H1 (cell line): ENCODE measurements around the gene PDHX. TPM values are rescaled to one million over a fixed set of nuclear protein-coding genes. Genes with fewer than 3 reads are reported as not detected.

Source experiments
- CTCF ChIA-PET: fragments of 300-600 bp; sonication (Branson Sonifier 250); formaldehyde crosslinking; loops from one replicate; lab custom pipeline; 2021; ENCODE audit not compliant: partially characterized antibody; lab: Charles Lee
- POLR2A ChIA-PET: fragments of 300-600 bp; sonication (Branson Sonifier 250); formaldehyde crosslinking; loops from one replicate; lab custom pipeline; 2021; ENCODE audit warnings: inconsistent platforms; ENCODE audit not compliant: partially characterized antibody; lab: Charles Lee
- DNase-seq, 2 experiments: peaks; one replicate each; pipeline versions ENCODE4 v3.0.0 to v3.0.0-alpha.2; 2010 to 2022; ENCODE audit warnings: low spot score in 2 of 2, low read depth in 1 of 2, mixed read lengths in 1 of 2
- FAIRE-seq: peaks from 2 replicates; lab custom pipeline; 2011; peaks lifted over from hg19 to GRCh38; lab: Jason Lieb, UNC
- H2AFZ ChIP-seq: 2 replicates; pipeline ENCODE4 v1.8.1; 2012; ENCODE audit warnings: low read length, inconsistent platforms
- H2AK5ac ChIP-seq: 2 replicates; pipeline ENCODE4 v1.6.1; 2013; ENCODE audit warnings: low read depth, low read length
- H2BK120ac ChIP-seq: replicated peaks from 2 replicates; pipeline ENCODE3; 2013; ENCODE audit warnings: low read depth, low read length, inconsistent platforms
- H2BK12ac ChIP-seq: 2 replicates; pipeline ENCODE4 v1.6.1; 2013; ENCODE audit warnings: low read depth, low read length
- H2BK15ac ChIP-seq: 2 replicates; pipeline ENCODE4 v1.6.1; 2013; ENCODE audit warnings: low read length
- H2BK20ac ChIP-seq: 2 replicates; pipeline ENCODE4 v1.6.1; 2013; ENCODE audit warnings: low read length
- H2BK5ac ChIP-seq: 2 replicates; pipeline ENCODE4 v1.6.1; 2013; ENCODE audit warnings: low read depth, low read length
- H3K14ac ChIP-seq: 2 replicates; pipeline ENCODE4 v1.6.1; 2013; ENCODE audit warnings: inconsistent platforms; ENCODE audit not compliant: insufficient read length
- H3K18ac ChIP-seq: 2 replicates; pipeline ENCODE4 v1.6.1; 2013; ENCODE audit warnings: low read length; ENCODE audit errors: extremely low read depth
- H3K23ac ChIP-seq: 2 replicates; pipeline ENCODE4 v1.6.1; 2013; ENCODE audit warnings: inconsistent platforms; ENCODE audit not compliant: insufficient read length
- H3K23me2 ChIP-seq: 2 replicates; pipeline ENCODE4 v1.6.1; 2013; ENCODE audit warnings: low read depth, low read length
- H3K27ac ChIP-seq: 2 replicates; pipeline ENCODE4 v1.6.1; 2011; ENCODE audit warnings: low read depth, low read length, inconsistent platforms
- H3K27me3 ChIP-seq, 4 experiments: replicated peaks in 1 of 4; 1 replicate in 1 of 4; 2 replicates in 3 of 4; pipeline versions ENCODE4 v1.6.1 to v1.8.1; 2011 to 2013; ENCODE audit warnings: low read length in 3 of 4, mild to moderate bottlenecking in 3 of 4, inconsistent platforms in 2 of 4, mixed read lengths in 2 of 4, moderate library complexity in 1 of 4; ENCODE audit not compliant: control insufficient read depth in 3 of 4, insufficient read depth in 3 of 4; ENCODE audit errors: extremely low read depth in 1 of 4
- H3K36me3 ChIP-seq, 4 experiments: 2 replicates each; pipeline versions ENCODE4 v1.6.1 to v1.8.1; 2011 to 2013; ENCODE audit warnings: mild to moderate bottlenecking in 4 of 4, low read length in 3 of 4, moderate library complexity in 2 of 4, control low read depth in 1 of 4, inconsistent platforms in 1 of 4; ENCODE audit not compliant: insufficient read depth in 4 of 4, control insufficient read depth in 2 of 4
- H3K4ac ChIP-seq: replicated peaks from 2 replicates; pipeline ENCODE3; 2013; ENCODE audit warnings: low read length, low read depth, mixed read lengths, inconsistent platforms; ENCODE audit not compliant: insufficient read length
- H3K4me1 ChIP-seq, 4 experiments: replicated peaks in 1 of 4; 1 replicate in 1 of 4; 2 replicates in 3 of 4; pipeline versions ENCODE4 v1.6.1 to v1.8.1; 2011 to 2013; ENCODE audit warnings: low read length in 3 of 4, inconsistent platforms in 2 of 4, mixed read lengths in 1 of 4; ENCODE audit not compliant: insufficient read depth in 4 of 4, control insufficient read depth in 3 of 4
- H3K4me2 ChIP-seq, 2 experiments: 2 replicates each; pipeline versions ENCODE4 v1.6.1 to v1.8.1; 2011 to 2013; ENCODE audit warnings: low read depth in 2 of 2, low read length in 2 of 2, control low read depth in 1 of 2, inconsistent platforms in 1 of 2, mild to moderate bottlenecking in 1 of 2; ENCODE audit not compliant: insufficient read depth in 1 of 2
- H3K4me3 ChIP-seq, 4 experiments: fragments of 200-600, 300-600 bp in 1 of 4; sonication (generic), shearing (Covaris generic), sonication (Bioruptor Twin) in 1 of 4; 2 replicates each; pipeline versions ENCODE4 v1.5.1 to v1.8.1; 2011 to 2016; ENCODE audit warnings: low read length in 4 of 4, low read depth in 3 of 4, control low read depth in 2 of 4, inconsistent platforms in 2 of 4, mild to moderate bottlenecking in 2 of 4, mixed read lengths in 1 of 4, moderate library complexity in 1 of 4; ENCODE audit not compliant: insufficient read depth in 2 of 4; ENCODE audit errors: extremely low read depth in 1 of 4
- H3K56ac ChIP-seq: replicated peaks from 2 replicates; pipeline ENCODE3; 2013; ENCODE audit warnings: low read depth, mild to moderate bottlenecking, mixed read lengths, low read length, inconsistent platforms; ENCODE audit not compliant: insufficient read length
- H3K79me1 ChIP-seq: 2 replicates; pipeline ENCODE4 v1.6.1; 2013; ENCODE audit warnings: low read depth, low read length, control low read depth
- H3K79me2 ChIP-seq, 2 experiments: 2 replicates each; pipeline versions ENCODE4 v1.6.1 to v1.8.1; 2012 to 2013; ENCODE audit warnings: low read length in 2 of 2, mild to moderate bottlenecking in 2 of 2, inconsistent platforms in 1 of 2; ENCODE audit not compliant: insufficient read depth in 2 of 2, control insufficient read depth in 1 of 2
- H3K9ac ChIP-seq, 4 experiments: replicated peaks in 1 of 4; 1 replicate in 1 of 4; 2 replicates in 3 of 4; pipeline versions ENCODE4 v1.6.1 to v1.8.1; 2011 to 2013; ENCODE audit warnings: low read depth in 3 of 4, low read length in 3 of 4, control low read depth in 2 of 4, mild to moderate bottlenecking in 2 of 4, moderate library complexity in 2 of 4, inconsistent platforms in 1 of 4; ENCODE audit errors: extremely low read depth in 1 of 4
- H3K9me3 ChIP-seq, 2 experiments: 2 replicates each; pipeline versions ENCODE4 v1.6.1 to v1.8.1; 2012 to 2013; ENCODE audit warnings: mild to moderate bottlenecking in 2 of 2, moderate library complexity in 2 of 2, control low read depth in 1 of 2, inconsistent platforms in 1 of 2, low read depth in 1 of 2, low read length in 1 of 2, mixed read lengths in 1 of 2; ENCODE audit not compliant: insufficient read depth in 2 of 2
- H4K20me1 ChIP-seq, 2 experiments: replicated peaks in 1 of 2; 2 replicates each; pipeline versions ENCODE3 to v1.8.1; 2011 to 2013; ENCODE audit warnings: inconsistent platforms in 2 of 2, low read length in 2 of 2, mild to moderate bottlenecking in 1 of 2; ENCODE audit not compliant: insufficient read depth in 2 of 2, control insufficient read depth in 1 of 2
- H4K5ac ChIP-seq: 2 replicates; pipeline ENCODE4 v1.6.1; 2013; ENCODE audit warnings: low read length, low read depth, mixed read lengths, inconsistent platforms; ENCODE audit not compliant: insufficient read length
- H4K8ac ChIP-seq: 2 replicates; pipeline ENCODE4 v1.8.0; 2013; ENCODE audit warnings: mild to moderate bottlenecking, moderate library complexity, low read length, inconsistent platforms; ENCODE audit not compliant: insufficient read depth; ENCODE audit errors: extremely low read depth
- H4K91ac ChIP-seq: replicated peaks from 2 replicates; pipeline ENCODE3; 2013; ENCODE audit warnings: low read length, mixed read lengths, inconsistent platforms; ENCODE audit not compliant: insufficient read length
- ASH2L ChIP-seq: fragments of 200-600, 300-600 bp; sonication (generic); IDR thresholded peaks from one replicate; pipeline ENCODE4 v1.7.1; 2017; ENCODE audit warnings: low read length
- BACH1 ChIP-seq: IDR thresholded peaks from 2 replicates; pipeline ENCODE4 v1.6.1; 2012; ENCODE audit warnings: low read length, improper control_type of control experiment
- EP300 ChIP-seq, 2 experiments: IDR thresholded peaks; 1 replicate in 1 of 2; 2 replicates in 1 of 2; pipeline ENCODE4 v1.6.1; 2011 to 2012; ENCODE audit warnings: low read depth in 2 of 2, low read length in 2 of 2, mild to moderate bottlenecking in 2 of 2, borderline replicate concordance in 1 of 2, inconsistent platforms in 1 of 2, moderate library complexity in 1 of 2
- EZH2 ChIP-seq: fragments of 200-600 bp; sonication (generic); IDR thresholded peaks from 2 replicates; pipeline ENCODE4 v1.7.1; 2012; ENCODE audit warnings: low read depth, mild to moderate bottlenecking, moderate library complexity, low read length, inconsistent platforms; ENCODE audit not compliant: severe bottlenecking
- HDAC6 ChIP-seq: IDR thresholded peaks from one replicate; pipeline ENCODE4 v1.7.1; 2012; ENCODE audit warnings: low read depth, mild to moderate bottlenecking, inconsistent platforms, low read length, moderate library complexity
- KDM1A ChIP-seq: fragments of 200-600, 300-600 bp; sonication (generic); IDR thresholded peaks from 2 replicates; pipeline ENCODE4 v1.7.1; 2016; ENCODE audit warnings: mild to moderate bottlenecking, low read length, borderline replicate concordance
- KDM5A ChIP-seq: fragments of 200-600 bp; IDR thresholded peaks from 2 replicates; pipeline ENCODE4 v1.7.1; 2012; ENCODE audit warnings: mild to moderate bottlenecking, low read length, inconsistent platforms, mixed read lengths
- MAFK ChIP-seq: IDR thresholded peaks from 2 replicates; pipeline ENCODE4 v1.6.1; 2012; ENCODE audit warnings: low read depth, mild to moderate bottlenecking, improper control_type of control experiment, low read length
- MAX ChIP-seq: IDR thresholded peaks from 2 replicates; pipeline ENCODE4 v1.6.1; 2012; ENCODE audit warnings: inconsistent platforms
- POU5F1 ChIP-seq: IDR thresholded peaks from 2 replicates; pipeline ENCODE4 v1.6.1; 2011; ENCODE audit warnings: low read depth, mild to moderate bottlenecking, low read length, moderate library complexity
- RAD21 ChIP-seq, 2 experiments: IDR thresholded peaks in 1 of 2; conservative IDR thresholded peaks in 1 of 2; 2 replicates each; pipeline ENCODE4 v1.6.1; 2011; ENCODE audit warnings: low read depth in 2 of 2, low read length in 2 of 2, improper control_type of control experiment in 1 of 2, inconsistent platforms in 1 of 2, mild to moderate bottlenecking in 1 of 2, moderate library complexity in 1 of 2
- SIN3A ChIP-seq, 2 experiments: IDR thresholded peaks in 1 of 2; conservative IDR thresholded peaks in 1 of 2; 2 replicates each; pipeline ENCODE4 v1.6.1; 2011 to 2012; ENCODE audit warnings: low read length in 2 of 2, improper control_type of control experiment in 1 of 2, low read depth in 1 of 2, mild to moderate bottlenecking in 1 of 2
- SP1 ChIP-seq: IDR thresholded peaks from 2 replicates; pipeline ENCODE4 v1.6.1; 2011; ENCODE audit warnings: low read depth, low read length
- TBP ChIP-seq: IDR thresholded peaks from 2 replicates; pipeline ENCODE4 v1.6.1; 2011; ENCODE audit warnings: low read depth, low read length, improper control_type of control experiment
- WGBS, 2 experiments: shearing (Covaris generic) in 1 of 2; methylation state at CpG; one replicate each; pipeline versions ENCODE4 v1.1.6 to v1.1.7; 2013 to 2015; ENCODE audit warnings: low lambda C conversion rate in 2 of 2, mixed read lengths in 2 of 2, inconsistent platforms in 1 of 2, low coverage in 1 of 2, missing lambda C conversion rate in 1 of 2; ENCODE audit not compliant: insufficient replicate concordance in 2 of 2, insufficient coverage in 1 of 2, insufficient read length in 1 of 2; ENCODE audit errors: extremely low coverage in 1 of 2, missing lambda C conversion rate in 1 of 2; 5-methylcytosine and 5-hydroxymethylcytosine counted together
- polyA plus RNA-seq, 7 experiments: library from polyadenylated mRNA; depleted of rRNA in 3 of 7; stranded (reverse) in 5 of 7; unstranded in 2 of 7; fragments of >200 nt in 5 of 7; fragments of 200-250 nt in 2 of 7; gene quantifications; 1 replicate in 5 of 7; 2 replicates in 1 of 7; 4 replicates in 1 of 7; pipeline versions ENCODE4 v1.2.1 to v1.2.3, GENCODE V29; 2011 to 2013; ENCODE audit warnings: missing spikeins in 2 of 7, mixed read lengths in 2 of 7
- total RNA-seq: library from RNA; stranded (reverse); fragmentation: NEBNext Ultra II Directional; extraction: Animal tissue kit (Norgen Biotek cat#: 25700); gene quantifications from 2 replicates; pipeline ENCODE4 v1.2.1, GENCODE V29; 2021

The PDHX gene
- total and polyA plus RNA-seq, 2 of the 8 experiments (the other 6 are each of a cell fraction or from before 2014, with no cell fraction given) = 12.4 to 51.9 TPM

- ChIA-PET CTCF (interaction anchor here (0.8 to 1.3 kb wide), 2 partner anchors 11 to 14 kb away, joined by 3 read pairs; no protein-coding TSS in a partner anchor), POLR2A (no interaction called here)
- Histone ChIP-seq H2AFZ (no peak overlapping the region), H2BK12ac (no peak overlapping the region), H2BK5ac (no peak overlapping the region), H3K79me1 (peaks cover 6% of the 10 kb centered on the region), H3K4me2 (no peak overlapping the region), H2BK15ac (no peak overlapping the region), H3K27ac (no peak overlapping the region), H3K36me3 (peaks cover 0 to 4% (median 0%) of the 10 kb centered on the region in 4 experiments; a peak in 1 of 8 replicates), H3K23ac (no peak overlapping the region), H3K23me2 (peaks cover 4% of the 10 kb centered on the region), H2AK5ac (no peak overlapping the region), H3K14ac (no peak overlapping the region), H3K79me2 (peaks cover 0 to 17% of the 10 kb centered on the region in 2 experiments; a peak in 2 of 4 replicates), H4K8ac (no peak overlapping the region), H4K20me1 (no peaks in the 10 kb centered on the region), H3K4ac (no peak overlapping the region), H2BK120ac (no peak overlapping the region), H4K91ac (no peak overlapping the region), H3K4me3 (no peak overlapping the region), H3K56ac (no peak overlapping the region), H4K5ac (no peak overlapping the region), H3K4me1 (peaks cover 0 to 9% (median 3%) of the 10 kb centered on the region in 4 experiments; a peak in 3 of 7 replicates), H3K27me3 (no peaks in the 10 kb centered on the region), H3K9me3 (no peaks in the 10 kb centered on the region), H2BK20ac (no peak overlapping the region), H3K18ac (no peak overlapping the region), H3K9ac (no peak overlapping the region)
- 85% methylated on average over 2 of the region's 2 CpGs; no CpG with 5 or more reads in 1 of the 2 experiments for WGBS, 2 experiments
- FAIRE-seq (no peak), DNase-seq (no peak)
- TF ChIP-seq POU5F1 = no peak
- TF ChIP-seq MAFK = no peak
- no peak for TF ChIP-seq KDM1A
- no peak for TF ChIP-seq EZH2
- no peak for TF ChIP-seq RAD21 (IDR thresholded peaks at IDR 0.05 in 1 of 2, conservative IDR thresholded peaks at IDR 0.05 in 1 of 2; ENCODE audit: low read depth in 2 of 2, low read length in 2 of 2)
- TF ChIP-seq HDAC6 = no peak
- TF ChIP-seq MAX = no peak
- TF ChIP-seq SIN3A (conservative IDR thresholded peaks at IDR 0.05 in 1 of 2, IDR thresholded peaks at IDR 0.05 in 1 of 2; ENCODE audit: low read depth in 1 of 2, low read length in 2 of 2) = no peak
- no peak for TF ChIP-seq BACH1
- TF ChIP-seq ASH2L = no peak
- no peak for TF ChIP-seq TBP
- no peak for TF ChIP-seq KDM5A
- TF ChIP-seq EP300 (IDR thresholded peaks at IDR 0.05; ENCODE audit: borderline replicate concordance in 1 of 2, low read depth in 2 of 2, low read length in 2 of 2) = no peak
- TF ChIP-seq SP1 = no peak
Measured at GRCh38 chr11:34911676-34912075, 4.7 kb upstream of the PDHX start.
